ENCODE data around the gene CCR2. TPM values are rescaled to one million over a fixed set of nuclear protein-coding genes. Genes with fewer than 3 reads are reported as not detected.

CCR2 gene
- total RNA-seq, 1 donor from 2014 or later: not detected

- Mint-ChIP-seq H3K9me3 (no peaks in the 10 kb centered on the region), H3K4me3 (no peak overlapping the region), H3K36me3 (no peaks in the 10 kb centered on the region), H3K27ac (no peak overlapping the region), H3K27me3 (ENCODE audit: low read depth) (peaks cover 42% of the 10 kb centered on the region), H3K4me1 (no peaks in the 10 kb centered on the region)
- TF ChIP-seq CTCF (IDR thresholded peaks at IDR 0.05; ENCODE audit: unreplicated experiment): no peak
- DNase-seq (ENCODE audit: low spot score in 2 of 2, unreplicated experiment in 2 of 2): peak in 1 of 2 experiments; percentile 57
Observed at GRCh38 chr3:46378426-46378942, 24.6 kb downstream of the CCR2 start.

GRCh38 chr3:46380471-46381221 is 26.7 kb downstream of the CCR2 start:
- no peak for TF ChIP-seq CTCF (IDR thresholded peaks at IDR 0.05; ENCODE audit: unreplicated experiment)

GRCh38 chr3:46381625-46382024 is 27.7 kb downstream of the CCR2 start:
- Mint-ChIP-seq H3K36me3 (no peaks in the 10 kb centered on the region), H3K27ac (no peak overlapping the region), H3K4me3 (no peak overlapping the region), H3K9me3 (no peaks in the 10 kb centered on the region), H3K4me1 (peaks cover 9% of the 10 kb centered on the region), H3K27me3 (ENCODE audit: low read depth) (peaks cover 20% of the 10 kb centered on the region)
- DNase-seq (ENCODE audit: low spot score in 2 of 2, unreplicated experiment in 2 of 2): no peak
- TF ChIP-seq CTCF (IDR thresholded peaks at IDR 0.05; ENCODE audit: unreplicated experiment): no peak

More at GRCh38 chr3:46380471-46381221, 26.7 kb downstream of the CCR2 start:
- Mint-ChIP-seq H3K4me1 (peaks cover 6% of the 10 kb centered on the region), H3K36me3 (no peaks in the 10 kb centered on the region), H3K9me3 (no peaks in the 10 kb centered on the region), H3K4me3 (no peak overlapping the region), H3K27me3 (ENCODE audit: low read depth) (peaks cover 27% of the 10 kb centered on the region), H3K27ac (no peak overlapping the region)
- no peak for DNase-seq (ENCODE audit: low spot score in 2 of 2, unreplicated experiment in 2 of 2)

- peaks cover 9% of the 10 kb centered on the region for H3K4me1 Mint-ChIP-seq
- H3K4me3 Mint-ChIP-seq: no peak overlapping the region
- H3K36me3 Mint-ChIP-seq: no peaks in the 10 kb centered on the region
- H3K9me3 Mint-ChIP-seq: no peaks in the 10 kb centered on the region
- DNase-seq (ENCODE audit: low spot score in 2 of 2, unreplicated experiment in 2 of 2): no peak
- TF ChIP-seq CTCF (IDR thresholded peaks at IDR 0.05; ENCODE audit: unreplicated experiment): no peak
- H3K27ac Mint-ChIP-seq: no peak overlapping the region
- H3K27me3 Mint-ChIP-seq (ENCODE audit: low read depth): peaks cover 10% of the 10 kb centered on the region
Observed at GRCh38 chr3:46383211-46383950, 29.5 kb downstream of the CCR2 start.

GRCh38 chr3:46383951-46384330 is 30.0 kb downstream of the CCR2 start:
- TF ChIP-seq CTCF (IDR thresholded peaks at IDR 0.05; ENCODE audit: unreplicated experiment): no peak
- no peaks in the 10 kb centered on the region for H3K9me3 Mint-ChIP-seq
- no peak overlapping the region for H3K27ac Mint-ChIP-seq
- H3K4me1 Mint-ChIP-seq: peaks cover 9% of the 10 kb centered on the region
- H3K27me3 Mint-ChIP-seq (ENCODE audit: low read depth): peaks cover 10% of the 10 kb centered on the region
- no peak for DNase-seq (ENCODE audit: low spot score in 2 of 2, unreplicated experiment in 2 of 2)
- no peaks in the 10 kb centered on the region for H3K36me3 Mint-ChIP-seq
- no peak overlapping the region for H3K4me3 Mint-ChIP-seq
